Ovary (tissue), 10 donors: Measurements from ENCODE around the gene TNFRSF18. TPM values are rescaled to one million over a fixed set of nuclear protein-coding genes. Genes with fewer than 3 reads are reported as not detected.

ENCODE experiments used
- DNase-seq, 5 donors: peaks; one replicate each; pipeline ENCODE4 v3.0.0-alpha.2; 2019 to 2020
- H3K27ac ChIP-seq, 2 donors: fragments of 200-600 bp; one replicate each; pipeline versions ENCODE4 v1.5.1 to v1.8.0; 2019 to 2022
- H3K27me3 ChIP-seq: fragments of 200-600 bp; one replicate; pipeline ENCODE4 v1.8.0; 2022
- H3K36me3 ChIP-seq: fragments of 200-600 bp; sonication (generic); one replicate; pipeline ENCODE4 v1.5.1; 2019
- H3K4me1 ChIP-seq: one replicate; pipeline ENCODE4 v1.8.1; 2013; ENCODE audit warnings: mild to moderate bottlenecking, moderate library complexity; ENCODE audit not compliant: insufficient read depth
- H3K4me3 ChIP-seq: fragments of 200-600 bp; sonication (generic); one replicate; pipeline ENCODE4 v1.5.1; 2017
- H3K9me3 ChIP-seq, 2 donors: fragments of 200-600 bp in 1 of 2; sonication (generic) in 1 of 2; one replicate each; pipeline versions ENCODE4 v1.5.1 to v1.8.1; 2013 to 2019; ENCODE audit warnings: mild to moderate bottlenecking in 1 of 2, moderate library complexity in 1 of 2
- CTCF ChIP-seq, 3 donors: fragments of 450-650 bp in 2 of 3; fragments of 200-600 bp in 1 of 3; IDR thresholded peaks; one replicate each; pipeline versions ENCODE4 v1.5.1 to v1.8.0; 2016 to 2022; ENCODE audit warnings: antibody characterized with exemption in 3 of 3, mild to moderate bottlenecking in 1 of 3
- EP300 ChIP-seq: sonication (generic); formaldehyde crosslinking; IDR thresholded peaks from one replicate; pipeline ENCODE4 v1.6.1; 2017; ENCODE audit warnings: antibody characterized with exemption
- POLR2A ChIP-seq: fragments of 450-650 bp; IDR thresholded peaks from one replicate; pipeline ENCODE4 v1.6.1; 2017; ENCODE audit warnings: antibody characterized with exemption, mild to moderate bottlenecking, moderate library complexity
- WGBS, 3 donors: extraction: QIAGEN DNeasy Blood & Tissue Kit in 1 of 3; methylation state at CpG; one replicate each; pipeline versions ENCODE4 v1.1.5 to v1.1.7; 2013 to 2017; 5-methylcytosine and 5-hydroxymethylcytosine counted together
- intact Hi-C, 4 donors: fragments of 100-400 bp; cut with DNase I; formaldehyde crosslinking; loops; one replicate each; pipeline versions ENCODE4 v1.11.0 to v1.15.1; 2022 to 2023
- long read RNA-seq, 3 donors: library from polyadenylated mRNA in 2 of 3; unstranded in 2 of 3; transcript quantifications; one replicate each; pipeline ENCODE4 v2.0.0 and lab custom pipeline, GENCODE V29; 2021 to 2026
- polyA plus RNA-seq, 2 donors: library from polyadenylated mRNA; stranded (reverse); fragments of 200-250 nt in 1 of 2; fragments of 350-450 nt in 1 of 2; fragmentation: Illumina TruSeq in 1 of 2; extraction: RNeasy Lipid Tissue Mini Kit (QIAGEN cat#74804) in 1 of 2; gene quantifications; one replicate each; pipeline ENCODE4 v1.2.3, GENCODE V29; 2013 to 2014
- total RNA-seq, 7 donors: library from RNA; depleted of rRNA in 2 of 7; stranded (reverse); fragments of >200 nt in 2 of 7; fragmentation: NEBNext Ultra II Directional in 3 of 7; extraction: Animal tissue kit (Norgen Biotek cat#: 25700) in 3 of 7; gene quantifications; one replicate each; pipeline versions ENCODE4 v1.1.0 to v1.2.4, GENCODE V29; 2016 to 2023
- donor health status: DM: no; HTN: no; CAD: no; lungs with moderate emphysema.
- donor health status: DM: no; HTN: no; CAD: no.
- donor health status: Bipolar disorder and iron deficiency.
- donor health status: DM: yes; HTN: yes; CAD: no.
- donor health status: DM: no; HTN: no; CAD: no.
- donor health status: DM: yes; HTN: yes; CAD: no.

Gene TNFRSF18, protein sequence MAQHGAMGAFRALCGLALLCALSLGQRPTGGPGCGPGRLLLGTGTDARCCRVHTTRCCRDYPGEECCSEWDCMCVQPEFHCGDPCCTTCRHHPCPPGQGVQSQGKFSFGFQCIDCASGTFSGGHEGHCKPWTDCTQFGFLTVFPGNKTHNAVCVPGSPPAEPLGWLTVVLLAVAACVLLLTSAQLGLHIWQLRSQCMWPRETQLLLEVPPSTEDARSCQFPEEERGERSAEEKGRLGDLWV
- total RNA-seq = 1 to 10 TPM in 1 of 7 donors, under 1 TPM in 2, not detected in 4; 0.23 to 1.4 (median 0.41) TPM
- polyA plus RNA-seq = under 1 TPM in 1 of 2 donors, not detected in 1; 0.10 TPM
- long read RNA-seq, donor 1 = 0 reads
- long read RNA-seq, donor 2 = 0 reads
- long read RNA-seq, donor 3, partial matches to known transcripts = 1 of 1 reads
- long read RNA-seq, donor 3, other reads (novel, unspliced or antisense) = 0 of 1 reads

DNA sequence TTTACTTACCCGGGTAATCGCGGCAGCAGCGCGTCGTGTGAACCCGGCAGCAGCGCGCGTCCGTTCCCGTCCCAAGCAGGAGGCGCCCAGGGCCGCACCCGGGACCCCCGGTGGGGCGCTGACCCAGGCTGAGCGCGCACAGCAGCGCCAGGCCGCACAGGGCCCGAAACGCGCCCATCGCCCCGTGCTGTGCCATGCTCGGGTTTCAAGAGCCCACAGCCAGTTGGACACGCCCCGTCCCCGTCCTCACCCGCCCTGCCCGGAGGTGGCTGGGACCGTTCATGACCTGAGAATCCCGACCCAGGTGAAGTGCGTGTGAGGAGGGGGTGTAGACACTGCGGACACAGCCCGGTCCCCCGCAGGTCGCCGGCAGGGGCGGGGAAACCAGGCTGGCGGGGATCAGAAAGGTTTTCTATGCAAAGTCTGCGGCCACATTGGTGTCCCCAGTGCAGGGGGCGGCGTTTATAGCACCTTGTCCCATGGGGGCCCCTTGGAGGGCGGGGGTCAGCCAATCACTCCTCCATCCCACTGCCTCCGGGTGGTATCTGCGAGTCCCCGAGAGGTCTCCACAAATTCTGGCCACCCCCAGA lies at the start of gene TNFRSF18:
TSS of gene TNFRSF18 (minus strand) at position 217 of the 590 bp plus-strand sequence. CDS start at position 196, 21 bp downstream.
- peak in 2 of 5 donors; percentile 12 to 27 for DNase-seq
- intact Hi-C loops = no loop called here
- 5 to 10% (median 5%) methylated on average over 49 of the region's 49 CpGs for WGBS, 3 donors

DNA sequence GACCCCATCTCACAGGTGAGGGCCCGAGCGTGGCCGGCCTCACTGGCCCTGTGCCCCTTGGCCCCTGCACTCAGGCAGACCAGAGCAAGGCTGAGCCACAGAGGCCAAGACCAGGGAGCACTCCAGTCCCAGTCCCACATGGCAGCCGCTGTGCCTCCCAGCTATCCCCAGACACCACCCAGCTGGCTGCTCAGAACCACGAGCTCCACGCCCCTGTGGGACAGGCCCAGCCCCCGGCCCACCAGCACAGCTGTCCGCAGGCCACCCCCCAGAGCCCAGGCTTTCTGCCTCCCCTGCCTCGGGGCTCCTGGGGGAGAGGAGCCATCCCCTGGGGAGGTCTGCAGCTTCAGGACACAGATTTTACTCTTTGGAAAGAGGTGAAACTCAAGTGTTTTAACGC lies 49.2 kb upstream of the TNFRSF18 start:
- 77 to 91% (median 83%) methylated on average over 10 of the region's 10 CpGs for WGBS, 3 donors
- no peak overlapping the region for H3K4me3 ChIP-seq
- intact Hi-C loops = no loop called here
- no peak overlapping the region for H3K27ac ChIP-seq
- TF ChIP-seq CTCF (IDR thresholded peaks at IDR 0.05) = no peak
- H3K27me3 ChIP-seq = no peaks in the 10 kb centered on the region
- H3K36me3 ChIP-seq = no peaks in the 10 kb centered on the region
- H3K4me1 ChIP-seq = no peaks in the 10 kb centered on the region
- no peaks in the 10 kb centered on the region for H3K9me3 ChIP-seq
- DNase-seq = no peak

More for the DNA sequence above, at the start of gene TNFRSF18:
- no peak within 1 kb of the TSS for H3K27ac ChIP-seq
- H3K4me3 ChIP-seq = no peak within 1 kb of the TSS
- peaks cover 4% of the 10 kb centered on the region for H3K27me3 ChIP-seq
- no peak for TF ChIP-seq EP300
- no peak for TF ChIP-seq CTCF (IDR thresholded peaks at IDR 0.05)
- TF ChIP-seq POLR2A = no peak
- no peaks in the 10 kb centered on the region for H3K9me3 ChIP-seq
- H3K4me1 ChIP-seq = no peaks in the 10 kb centered on the region
- H3K36me3 ChIP-seq = no peaks in the 10 kb centered on the region

DNA sequence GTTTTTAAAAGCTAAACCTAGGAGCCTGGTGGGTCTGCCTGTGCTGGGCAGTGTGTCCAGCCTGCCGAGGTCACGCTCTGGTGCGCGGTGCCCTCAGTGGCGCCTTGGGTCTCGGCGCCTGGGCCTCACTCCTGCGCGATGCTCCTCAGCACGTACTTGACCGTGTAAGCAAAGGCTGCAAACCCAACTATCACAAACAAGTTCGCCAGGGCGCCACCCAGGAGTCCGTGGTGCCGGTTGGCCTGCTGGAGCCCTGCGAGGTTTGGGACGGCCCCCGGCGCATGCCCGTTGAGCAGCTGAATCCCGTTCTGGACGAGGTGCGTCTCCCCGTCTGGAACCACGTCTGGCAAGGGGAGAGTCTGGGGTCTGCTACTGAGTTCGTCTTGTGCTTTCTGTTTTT lies 48.7 kb upstream of the TNFRSF18 start:
- TF ChIP-seq EP300 = no peak
- no peak for TF ChIP-seq CTCF (IDR thresholded peaks at IDR 0.05)
- no peak for TF ChIP-seq POLR2A
- DNase-seq = peak in 1 of 5 donors; percentile 35
- intact Hi-C loops = no loop called here
- H3K4me3 ChIP-seq = no peak overlapping the region
- H3K4me1 ChIP-seq = no peaks in the 10 kb centered on the region
- no peaks in the 10 kb centered on the region for H3K36me3 ChIP-seq
- WGBS, 3 donors = 74 to 91% (median 83%) methylated on average over 26 of the region's 26 CpGs
- no peak overlapping the region for H3K27ac ChIP-seq
- no peaks in the 10 kb centered on the region for H3K9me3 ChIP-seq
- H3K27me3 ChIP-seq = no peaks in the 10 kb centered on the region

GRCh38 chr1:1254667-1254998 lies 48.2 kb upstream of the TNFRSF18 start:
- H3K9me3 ChIP-seq = no peaks in the 10 kb centered on the region
- H3K36me3 ChIP-seq = no peaks in the 10 kb centered on the region
- TF ChIP-seq CTCF (IDR thresholded peaks at IDR 0.05) = no peak
- no peak for TF ChIP-seq EP300
- peak in 1 of 5 donors; percentile 46 for DNase-seq
- WGBS, 3 donors = 44 to 78% (median 72%) methylated on average over 21 of the region's 21 CpGs
- no peaks in the 10 kb centered on the region for H3K4me1 ChIP-seq
- H3K4me3 ChIP-seq = no peak overlapping the region
- no peaks in the 10 kb centered on the region for H3K27me3 ChIP-seq
- intact Hi-C loops = no loop called here
- no peak overlapping the region for H3K27ac ChIP-seq
